Iris pigment epithelial cell (primary cell): ENCODE results near the gene OTUD6A.
A peak's percentile ranks its signal among the peaks of the same experiment; 100 is the strongest.
"Not testable (repeated sequence)": the region's sequence is repeated elsewhere in the genome, so short reads cannot be mapped to it uniquely, and the experiment has no call there.

Experiments
- DNase-seq: peaks from one replicate; pipeline ENCODE4 v3.0.0-alpha.2; 2011; ENCODE audit warnings: low read depth

OTUD6A gene

GRCh38 chrX:70046978-70047377 is 15.3 kb upstream of the OTUD6A start:
- no peak for DNase-seq

GRCh38 chrX:70049406-70049805 is 12.9 kb upstream of the OTUD6A start:
- no peak for DNase-seq

- DNase-seq: no peak
Measured at GRCh38 chrX:70049925-70050324, 12.3 kb upstream of the OTUD6A start, which contains the start of gene AWAT2. Gene AWAT2, minus strand, starts transcription at chrX:70049938. Its CDS starts 6 bp downstream, at chrX:70049932.

GRCh38 chrX:70052895-70053615 is 9.2 kb upstream of the OTUD6A start:
- DNase-seq: no peak

- DNase-seq: no peak
Measured at GRCh38 chrX:70054391-70054790, 7.9 kb upstream of the OTUD6A start.

- no peak for DNase-seq
Measured at GRCh38 chrX:70062961-70063550, 799 bp downstream of the OTUD6A start.

GRCh38 chrX:70066646-70067045 is 4.4 kb downstream of the OTUD6A start:
- no peak for DNase-seq

- no peak for DNase-seq
Measured at GRCh38 chrX:70079297-70079696, 17.0 kb downstream of the OTUD6A start.

- no peak for DNase-seq
Measured at GRCh38 chrX:70079870-70080269, 17.6 kb downstream of the OTUD6A start.

GRCh38 chrX:70082723-70083122 is 20.5 kb downstream of the OTUD6A start:
- no peak for DNase-seq

- no peak for DNase-seq
Measured at GRCh38 chrX:70084592-70085240, 22.5 kb downstream of the OTUD6A start.

- peak; percentile 17 for DNase-seq
Measured at GRCh38 chrX:70087857-70088630, 25.8 kb downstream of the OTUD6A start.

GRCh38 chrX:70088751-70089150 is 26.5 kb downstream of the OTUD6A start:
- DNase-seq: no peak

- DNase-seq: peak; percentile 2
Measured at GRCh38 chrX:70089604-70090297, 27.5 kb downstream of the OTUD6A start.

- no peak for DNase-seq
Measured at GRCh38 chrX:70092247-70092646, 30.0 kb downstream of the OTUD6A start.

- DNase-seq: peak; percentile 17
Measured at GRCh38 chrX:70096052-70096451, 33.8 kb downstream of the OTUD6A start.

GRCh38 chrX:70105229-70105628 is 43.0 kb downstream of the OTUD6A start:
- no peak for DNase-seq

- not testable (repeated sequence) for DNase-seq
Measured at GRCh38 chrX:70111436-70112026, 49.3 kb downstream of the OTUD6A start.
